Esophagus squamous epithelium (tissue), 4 donors: ENCODE data around the gene ST3GAL3.

Experiments used
- POLR2A ChIP-seq, 4 donors: fragments of 450-650 bp; IDR thresholded peaks; one replicate each; pipeline ENCODE4 v1.6.1; 2017; ENCODE audit warnings: antibody characterized with exemption in 4 of 4, mild to moderate bottlenecking in 4 of 4, moderate library complexity in 3 of 4
- TF ChIP-seq, protein P1 (sequence below), 6 experiments: fragments of 450-650 bp in 4 of 6; fragments of 200-600 bp in 2 of 6; sonication (generic) in 2 of 6; IDR thresholded peaks; one replicate each; pipeline ENCODE4 v1.5.1; 2016 to 2019; ENCODE audit warnings: antibody characterized with exemption in 6 of 6, mild to moderate bottlenecking in 4 of 6, moderate library complexity in 4 of 6

DNA sequence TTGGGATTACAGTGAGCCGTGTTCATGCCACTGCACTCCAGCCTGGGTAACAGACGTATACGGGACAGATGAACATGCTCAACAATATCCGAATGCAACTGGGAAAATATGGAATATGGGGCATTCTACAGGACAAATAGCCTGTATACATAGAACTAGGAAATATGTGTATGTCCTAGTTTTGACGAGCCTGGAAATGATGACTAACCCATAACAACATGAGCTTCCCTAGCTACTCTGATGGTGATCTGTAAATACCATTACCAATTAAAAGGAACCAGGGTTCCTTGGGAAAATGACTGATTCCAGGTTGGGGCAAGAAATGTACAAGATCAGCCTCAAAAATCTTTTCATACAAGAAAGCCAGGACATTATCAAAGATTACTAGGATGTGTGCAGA, 183.5 kb downstream of the ST3GAL3 start:
- TF ChIP-seq POLR2A (IDR thresholded peaks at IDR 0.05) = no peak
- TF ChIP-seq, protein P1, sequence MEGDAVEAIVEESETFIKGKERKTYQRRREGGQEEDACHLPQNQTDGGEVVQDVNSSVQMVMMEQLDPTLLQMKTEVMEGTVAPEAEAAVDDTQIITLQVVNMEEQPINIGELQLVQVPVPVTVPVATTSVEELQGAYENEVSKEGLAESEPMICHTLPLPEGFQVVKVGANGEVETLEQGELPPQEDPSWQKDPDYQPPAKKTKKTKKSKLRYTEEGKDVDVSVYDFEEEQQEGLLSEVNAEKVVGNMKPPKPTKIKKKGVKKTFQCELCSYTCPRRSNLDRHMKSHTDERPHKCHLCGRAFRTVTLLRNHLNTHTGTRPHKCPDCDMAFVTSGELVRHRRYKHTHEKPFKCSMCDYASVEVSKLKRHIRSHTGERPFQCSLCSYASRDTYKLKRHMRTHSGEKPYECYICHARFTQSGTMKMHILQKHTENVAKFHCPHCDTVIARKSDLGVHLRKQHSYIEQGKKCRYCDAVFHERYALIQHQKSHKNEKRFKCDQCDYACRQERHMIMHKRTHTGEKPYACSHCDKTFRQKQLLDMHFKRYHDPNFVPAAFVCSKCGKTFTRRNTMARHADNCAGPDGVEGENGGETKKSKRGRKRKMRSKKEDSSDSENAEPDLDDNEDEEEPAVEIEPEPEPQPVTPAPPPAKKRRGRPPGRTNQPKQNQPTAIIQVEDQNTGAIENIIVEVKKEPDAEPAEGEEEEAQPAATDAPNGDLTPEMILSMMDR (IDR thresholded peaks at IDR 0.05) = no peak
